Testis (tissue), 2 donors: ENCODE data around the gene PMEPA1.

ENCODE experiments used
- CTCF ChIP-seq, 3 experiments: fragments of 450-650 bp in 2 of 3; fragments of 200-600 bp in 1 of 3; sonication (generic) in 1 of 3; IDR thresholded peaks; one replicate each; pipeline ENCODE4 v1.5.1; 2016 to 2019; ENCODE audit warnings: antibody characterized with exemption in 3 of 3, mild to moderate bottlenecking in 2 of 3, moderate library complexity in 1 of 3
- POLR2A ChIP-seq: fragments of 450-650 bp; IDR thresholded peaks from one replicate; pipeline ENCODE4 v1.6.1; 2017; ENCODE audit warnings: antibody characterized with exemption, mild to moderate bottlenecking, moderate library complexity

DNA sequence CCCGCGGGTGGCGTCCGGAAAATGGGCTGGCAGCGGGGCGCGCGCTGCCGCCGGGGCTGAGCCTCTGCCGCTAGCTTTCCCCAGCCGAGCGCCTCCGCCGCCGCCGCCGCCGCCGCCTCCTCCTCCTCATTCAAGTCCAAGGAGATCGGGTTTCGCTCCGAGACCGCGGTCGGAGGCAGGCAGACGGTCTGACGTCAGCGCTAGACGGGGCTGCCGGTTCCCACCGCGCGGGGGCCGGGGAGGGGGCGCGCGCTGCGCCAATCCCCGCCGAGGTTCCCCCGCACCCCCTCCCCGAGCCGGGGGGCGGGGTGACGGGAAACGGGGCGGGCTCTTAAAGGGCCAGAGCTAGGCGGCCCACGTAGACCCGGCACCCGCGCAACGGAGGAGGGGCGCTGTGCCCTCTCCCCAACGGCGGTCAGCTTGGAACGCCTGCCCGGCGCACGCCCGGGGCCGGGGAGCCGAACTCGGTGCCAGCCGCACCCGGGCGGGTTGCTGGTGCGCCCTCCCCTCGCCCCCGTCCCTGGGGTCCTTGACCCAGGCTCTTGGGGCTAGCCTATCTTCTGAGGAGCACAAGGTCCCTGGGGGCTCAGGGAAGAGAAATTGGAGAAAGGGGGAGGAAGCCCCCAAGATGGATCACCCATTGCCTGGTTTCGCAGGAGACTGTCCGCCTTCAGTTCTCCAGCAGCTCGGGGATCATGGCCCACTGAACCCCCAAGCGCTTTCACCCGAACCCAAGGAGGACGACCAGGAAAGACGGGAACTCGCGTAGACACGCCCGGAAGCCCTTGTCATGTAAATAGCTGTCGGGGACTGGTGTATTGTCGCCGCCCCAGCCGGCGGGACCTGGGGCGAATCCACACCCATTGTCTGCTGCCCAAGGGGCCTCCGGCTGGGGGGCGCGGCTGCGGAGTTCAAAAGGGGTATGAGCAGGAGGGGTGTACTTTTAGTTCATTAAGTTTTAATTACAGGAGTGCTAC is at the start of gene PMEPA1:
- no peak for TF ChIP-seq CTCF (IDR thresholded peaks at IDR 0.05)
- peak; percentile 41 for TF ChIP-seq POLR2A
